SK-N-SH treated with all-trans-retinoic acid at 6 μM for 48 hours (cell line): ENCODE measurements around the gene SVOP.

Source experiments
- ATAC-seq: fragments of 200-7000 bp; cut with Tn5 transposase; 3 replicates; pipeline ENCODE4 v1.9.1; 2020; ENCODE audit warnings: mild to moderate bottlenecking, moderate library complexity
- BACH2 ChIP-seq: fragments of 250-450 bp; sonication (Bioruptor Pico); IDR thresholded peaks from 2 replicates; pipeline ENCODE4 v1.9.0; 2021; ENCODE audit warnings: mild to moderate bottlenecking, borderline replicate concordance
- CREB5 ChIP-seq: fragments of 250-450 bp; sonication (Bioruptor Pico); IDR thresholded peaks from 2 replicates; pipeline ENCODE4 v1.5.1; 2020; ENCODE audit warnings: low read depth, mild to moderate bottlenecking, moderate library complexity
- CSDC2 ChIP-seq: fragments of 250-450 bp; sonication (Bioruptor Pico); IDR thresholded peaks from 2 replicates; pipeline ENCODE4 v1.5.0; 2020; ENCODE audit warnings: mild to moderate bottlenecking, moderate library complexity
- GLIS3 ChIP-seq: fragments of 250-450 bp; sonication (Bioruptor Pico); IDR thresholded peaks from 2 replicates; pipeline ENCODE4 v1.5.0; 2020; ENCODE audit warnings: mild to moderate bottlenecking, moderate library complexity
- ISL1 ChIP-seq: fragments of 250-450 bp; sonication (Bioruptor Pico); IDR thresholded peaks from 2 replicates; pipeline ENCODE4 v2.1.2; 2022; ENCODE audit warnings: mild to moderate bottlenecking, moderate library complexity
- OSR1 ChIP-seq: fragments of 250-450 bp; sonication (Bioruptor Pico); IDR thresholded peaks from 2 replicates; pipeline ENCODE4 v1.8.0; 2022; ENCODE audit warnings: moderate library complexity, mild to moderate bottlenecking, inconsistent platforms
- POU6F1 ChIP-seq: fragments of 250-450 bp; sonication (Bioruptor Pico); IDR thresholded peaks from 2 replicates; pipeline ENCODE4 v1.8.0; 2021; ENCODE audit warnings: low read depth, mild to moderate bottlenecking, moderate library complexity, borderline replicate concordance
- PPARA ChIP-seq: fragments of 250-450 bp; sonication (Bioruptor Pico); IDR thresholded peaks from 2 replicates; pipeline ENCODE4 v1.5.0; 2020; ENCODE audit warnings: mild to moderate bottlenecking, borderline replicate concordance
- RARB ChIP-seq: fragments of 250-450 bp; sonication (Bioruptor Pico); IDR thresholded peaks from 2 replicates; pipeline ENCODE4 v1.8.0; 2021; ENCODE audit warnings: mild to moderate bottlenecking, moderate library complexity
- SNAI2 ChIP-seq: fragments of 250-450 bp; sonication (Bioruptor Pico); IDR thresholded peaks from 2 replicates; pipeline ENCODE4 v1.5.0; 2020; ENCODE audit warnings: mild to moderate bottlenecking, moderate library complexity
- TCF4 ChIP-seq: fragments of 250-450 bp; sonication (Bioruptor Pico); IDR thresholded peaks from 2 replicates; pipeline ENCODE4 v1.8.0; 2021; ENCODE audit warnings: mild to moderate bottlenecking, moderate library complexity, borderline replicate concordance
- TOX ChIP-seq: fragments of 250-450 bp; sonication (Bioruptor Pico); IDR thresholded peaks from 2 replicates; pipeline ENCODE4 v1.8.0; 2021; ENCODE audit warnings: mild to moderate bottlenecking, moderate library complexity, borderline replicate concordance
- TSHZ2 ChIP-seq: fragments of 250-450 bp; sonication (Bioruptor Pico); IDR thresholded peaks from 2 replicates; pipeline ENCODE4 v1.5.0; 2020; ENCODE audit warnings: mild to moderate bottlenecking, moderate library complexity
- ZC3H10 ChIP-seq: fragments of 250-450 bp; sonication (Bioruptor Pico); IDR thresholded peaks from 2 replicates; pipeline ENCODE4 v1.5.1; 2021; ENCODE audit warnings: mild to moderate bottlenecking, moderate library complexity
- ZFP3 ChIP-seq: fragments of 250-450 bp; sonication (Bioruptor Pico); IDR thresholded peaks from 2 replicates; pipeline ENCODE4 v1.5.0; 2020; ENCODE audit warnings: mild to moderate bottlenecking, moderate library complexity
- ZNF565 ChIP-seq: fragments of 450-650 bp; formaldehyde crosslinking; conservative IDR thresholded peaks from 2 replicates; pipeline ENCODE4 v1.5.0; 2020; ENCODE audit warnings: low read depth, mild to moderate bottlenecking, moderate library complexity
- ZNF70 ChIP-seq: fragments of 450-650 bp; formaldehyde crosslinking; IDR thresholded peaks from 2 replicates; pipeline ENCODE4 v1.5.0; 2020; ENCODE audit warnings: mild to moderate bottlenecking, moderate library complexity
- TF ChIP-seq, protein P1 (sequence below): fragments of 250-450 bp; sonication (Bioruptor Pico); IDR thresholded peaks from 2 replicates; pipeline ENCODE4 v1.8.0; 2020; ENCODE audit warnings: mild to moderate bottlenecking, moderate library complexity, borderline replicate concordance
- TF ChIP-seq, protein P2 (sequence below): fragments of 250-450 bp; sonication (Bioruptor Pico); IDR thresholded peaks from 2 replicates; pipeline ENCODE4 v1.5.1; 2021; ENCODE audit warnings: mild to moderate bottlenecking, moderate library complexity

SVOP gene

GRCh38 chr12:108938247-108938924, 82.5 kb downstream of the SVOP start:
- no peak for ATAC-seq
- TF ChIP-seq, protein P1, sequence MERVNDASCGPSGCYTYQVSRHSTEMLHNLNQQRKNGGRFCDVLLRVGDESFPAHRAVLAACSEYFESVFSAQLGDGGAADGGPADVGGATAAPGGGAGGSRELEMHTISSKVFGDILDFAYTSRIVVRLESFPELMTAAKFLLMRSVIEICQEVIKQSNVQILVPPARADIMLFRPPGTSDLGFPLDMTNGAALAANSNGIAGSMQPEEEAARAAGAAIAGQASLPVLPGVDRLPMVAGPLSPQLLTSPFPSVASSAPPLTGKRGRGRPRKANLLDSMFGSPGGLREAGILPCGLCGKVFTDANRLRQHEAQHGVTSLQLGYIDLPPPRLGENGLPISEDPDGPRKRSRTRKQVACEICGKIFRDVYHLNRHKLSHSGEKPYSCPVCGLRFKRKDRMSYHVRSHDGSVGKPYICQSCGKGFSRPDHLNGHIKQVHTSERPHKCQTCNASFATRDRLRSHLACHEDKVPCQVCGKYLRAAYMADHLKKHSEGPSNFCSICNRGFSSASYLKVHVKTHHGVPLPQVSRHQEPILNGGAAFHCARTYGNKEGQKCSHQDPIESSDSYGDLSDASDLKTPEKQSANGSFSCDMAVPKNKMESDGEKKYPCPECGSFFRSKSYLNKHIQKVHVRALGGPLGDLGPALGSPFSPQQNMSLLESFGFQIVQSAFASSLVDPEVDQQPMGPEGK (CRISPR knock-in tag) = no peak
- TF ChIP-seq BACH2 (CRISPR knock-in tag) (no peak), GLIS3 (no peak), ZFP3 (CRISPR knock-in tag) (no peak), SNAI2 (no peak), ZNF70 (CRISPR knock-in tag) (no peak), TSHZ2 (CRISPR knock-in tag) (no peak), ZC3H10 (CRISPR knock-in tag) (no peak), TOX (CRISPR knock-in tag) (no peak)

DNA sequence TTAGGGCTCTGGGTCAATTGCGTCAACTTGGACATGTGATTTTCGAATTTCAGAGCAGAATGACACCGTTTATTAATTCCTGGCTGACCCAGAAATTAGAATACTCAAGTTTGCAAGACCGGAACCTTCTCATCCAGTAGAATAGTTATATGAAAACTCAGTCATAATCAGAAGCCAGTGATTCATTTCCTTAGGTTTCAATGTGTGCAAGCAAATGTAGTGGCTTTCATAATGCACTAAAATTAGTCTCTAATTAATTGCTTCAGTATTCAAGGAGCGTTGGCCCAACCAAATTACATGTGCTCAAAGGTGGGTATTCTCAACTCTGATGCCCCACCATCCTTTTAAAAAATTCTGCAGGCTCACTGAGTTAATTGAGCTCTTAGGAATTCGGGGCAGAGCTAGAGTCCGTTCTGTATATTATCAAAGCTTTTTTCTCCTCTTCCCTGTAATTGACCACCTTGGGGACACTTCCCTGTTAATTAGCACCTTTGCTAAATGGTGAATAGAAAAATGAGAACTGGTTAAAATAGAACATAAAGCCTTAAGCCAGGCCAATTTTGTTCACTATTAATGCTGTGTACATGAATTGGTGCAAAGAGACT, 85.6 kb downstream of the SVOP start:
- no peak for ATAC-seq
- no peak for TF ChIP-seq RARB (CRISPR knock-in tag)
- no peak for TF ChIP-seq ZFP3 (CRISPR knock-in tag)
- no peak for TF ChIP-seq ZNF565 (CRISPR knock-in tag)
- TF ChIP-seq, protein P2, sequence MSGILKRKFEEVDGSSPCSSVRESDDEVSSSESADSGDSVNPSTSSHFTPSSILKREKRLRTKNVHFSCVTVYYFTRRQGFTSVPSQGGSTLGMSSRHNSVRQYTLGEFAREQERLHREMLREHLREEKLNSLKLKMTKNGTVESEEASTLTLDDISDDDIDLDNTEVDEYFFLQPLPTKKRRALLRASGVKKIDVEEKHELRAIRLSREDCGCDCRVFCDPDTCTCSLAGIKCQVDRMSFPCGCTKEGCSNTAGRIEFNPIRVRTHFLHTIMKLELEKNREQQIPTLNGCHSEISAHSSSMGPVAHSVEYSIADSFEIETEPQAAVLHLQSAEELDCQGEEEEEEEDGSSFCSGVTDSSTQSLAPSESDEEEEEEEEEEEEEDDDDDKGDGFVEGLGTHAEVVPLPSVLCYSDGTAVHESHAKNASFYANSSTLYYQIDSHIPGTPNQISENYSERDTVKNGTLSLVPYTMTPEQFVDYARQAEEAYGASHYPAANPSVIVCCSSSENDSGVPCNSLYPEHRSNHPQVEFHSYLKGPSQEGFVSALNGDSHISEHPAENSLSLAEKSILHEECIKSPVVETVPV = no peak
- TF ChIP-seq GLIS3 = no peak

GRCh38 chr12:108933949-108934348, 86.9 kb downstream of the SVOP start:
- TF ChIP-seq TCF4 (CRISPR knock-in tag) = no peak
- TF ChIP-seq, protein P2 = no peak
- no peak for TF ChIP-seq ZC3H10 (CRISPR knock-in tag)
- TF ChIP-seq CSDC2 (CRISPR knock-in tag) = no peak
- TF ChIP-seq BACH2 (CRISPR knock-in tag) = no peak
- TF ChIP-seq CREB5 (CRISPR knock-in tag) = no peak
- no peak for TF ChIP-seq SNAI2
- no peak for TF ChIP-seq ZNF70 (CRISPR knock-in tag)
- TF ChIP-seq OSR1 = no peak
- TF ChIP-seq, protein P1 (CRISPR knock-in tag) = no peak
- no peak for TF ChIP-seq PPARA (CRISPR knock-in tag)
- no peak for TF ChIP-seq POU6F1 (CRISPR knock-in tag)
- TF ChIP-seq TOX (CRISPR knock-in tag) = no peak
- TF ChIP-seq ISL1 (CRISPR knock-in tag) = no peak
- no peak for ATAC-seq
